MM.1S (cell line): ENCODE measurements around the gene EFHD2.
"Not testable (repeated sequence)": the region's sequence is repeated elsewhere in the genome, so short reads cannot be mapped to it uniquely, and the experiment has no call there.

Experiments
- DNase-seq: peaks from one replicate; pipeline ENCODE4 v3.0.0-alpha.2; 2015
- H2AFZ ChIP-seq: fragments of 300-600 bp; sonication (generic); 2 replicates; pipeline ENCODE4 v1.6.0; 2016; ENCODE audit warnings: antibody characterized with exemption, low read length
- H3F3A ChIP-seq: fragments of 300-600 bp; sonication (generic); 2 replicates; pipeline ENCODE4 v1.6.1; 2016; ENCODE audit warnings: mild to moderate bottlenecking, antibody characterized with exemption, low read length, moderate library complexity, mixed read lengths; ENCODE audit not compliant: insufficient read depth
- H3K27ac ChIP-seq: fragments of 300-600 bp; sonication (generic); 2 replicates; pipeline ENCODE4 v1.5.1; 2016; ENCODE audit warnings: mild to moderate bottlenecking, low read length
- H3K27me3 ChIP-seq: fragments of 300-600 bp; sonication (generic); replicated peaks from 2 replicates; pipeline ENCODE4 v1.6.0; 2016; ENCODE audit warnings: low read length; ENCODE audit not compliant: insufficient read depth
- H3K36me3 ChIP-seq: fragments of 300-600 bp; sonication (generic); replicated peaks from 2 replicates; pipeline ENCODE4 v1.6.1; 2016; ENCODE audit warnings: mild to moderate bottlenecking, low read length, mixed read lengths; ENCODE audit not compliant: insufficient read depth
- H3K4me1 ChIP-seq: fragments of 300-600 bp; sonication (generic); 2 replicates; pipeline ENCODE4 v1.6.1; 2016; ENCODE audit warnings: low read length, mixed read lengths
- H3K4me2 ChIP-seq: fragments of 300-600 bp; sonication (generic); 2 replicates; pipeline ENCODE4 v1.6.0; 2016; ENCODE audit warnings: low read depth, low read length
- H3K4me3 ChIP-seq: fragments of 300-600 bp; sonication (generic); 2 replicates; pipeline ENCODE4 v1.5.1; 2016; ENCODE audit warnings: low read length, mixed read lengths
- H3K79me2 ChIP-seq: fragments of 300-600 bp; sonication (generic); 2 replicates; pipeline ENCODE4 v1.6.1; 2016; ENCODE audit warnings: mixed run types, low read length, mixed read lengths
- H3K9ac ChIP-seq: fragments of 300-600 bp; sonication (generic); 2 replicates; pipeline ENCODE4 v1.6.1; 2016; ENCODE audit warnings: low read length, mixed read lengths
- H3K9me2 ChIP-seq: fragments of 300-600 bp; sonication (generic); replicated peaks from 2 replicates; pipeline ENCODE4 v1.6.1; 2016; ENCODE audit warnings: mild to moderate bottlenecking, low read length, mixed read lengths; ENCODE audit not compliant: insufficient read depth
- H3K9me3 ChIP-seq: fragments of 300-600 bp; sonication (generic); replicated peaks from 2 replicates; pipeline ENCODE4 v1.6.1; 2016; ENCODE audit warnings: mild to moderate bottlenecking, low read length, mixed read lengths; ENCODE audit not compliant: insufficient read depth
- H4K20me1 ChIP-seq: fragments of 300-600 bp; sonication (generic); 2 replicates; pipeline ENCODE4 v1.6.1; 2016; ENCODE audit warnings: mild to moderate bottlenecking, low read length, moderate library complexity, mixed read lengths; ENCODE audit not compliant: insufficient read depth
- CTCF ChIP-seq: fragments of 300-600 bp; sonication (generic); IDR thresholded peaks from 2 replicates; pipeline ENCODE4 v1.5.1; 2016; ENCODE audit warnings: antibody characterized with exemption, low read length, mixed read lengths
- EZH2 ChIP-seq: fragments of 300-600 bp; sonication (generic); optimal IDR thresholded peaks from 2 replicates; pipeline ENCODE3; 2017; ENCODE audit warnings: low read depth, mild to moderate bottlenecking, antibody characterized with exemption, low read length, mixed read lengths
- EZH2phosphoT487 ChIP-seq: fragments of 300-600 bp; sonication (generic); IDR thresholded peaks from 2 replicates; pipeline ENCODE4 v1.6.1; 2018; ENCODE audit warnings: antibody characterized with exemption, low read length

The EFHD2 gene

DNA sequence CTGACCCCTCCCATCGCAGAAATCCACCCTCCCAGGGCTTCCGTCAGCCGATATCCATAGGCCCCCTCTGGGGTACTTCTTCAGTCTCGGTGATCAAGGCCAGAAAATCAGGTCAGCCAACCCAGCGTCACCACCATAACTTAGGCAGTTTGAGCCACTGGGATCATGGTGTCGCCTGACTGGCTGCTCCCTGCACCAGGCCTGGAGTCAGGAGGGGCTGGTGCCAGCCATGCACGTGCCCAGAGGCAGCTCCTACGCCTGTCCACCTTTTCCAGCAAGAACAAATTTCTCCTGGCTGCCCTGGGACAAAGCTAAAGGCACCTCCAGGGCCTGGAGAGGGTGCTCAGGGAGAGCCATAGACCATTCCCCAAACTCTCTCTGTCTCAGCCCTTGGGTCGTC lies 23.8 kb downstream of the EFHD2 start:
- no peak overlapping the region for H2AFZ ChIP-seq
- H3K4me1 ChIP-seq = no peaks in the 10 kb centered on the region
- H3K27ac ChIP-seq = no peak overlapping the region
- TF ChIP-seq EZH2phosphoT487 (no peak), CTCF (no peak), EZH2 (no peak)
- H3K9ac ChIP-seq = no peak overlapping the region
- no peak overlapping the region for H3K4me3 ChIP-seq
- H3K36me3 ChIP-seq = no peaks in the 10 kb centered on the region
- no peaks in the 10 kb centered on the region for H3K9me2 ChIP-seq
- H3F3A ChIP-seq = no peaks in the 10 kb centered on the region
- no peaks in the 10 kb centered on the region for H3K79me2 ChIP-seq
- H3K27me3 ChIP-seq = no peaks in the 10 kb centered on the region
- no peak overlapping the region for H3K4me2 ChIP-seq
- no peaks in the 10 kb centered on the region for H3K9me3 ChIP-seq
- H4K20me1 ChIP-seq = no peaks in the 10 kb centered on the region
- DNase-seq = no peak

DNA sequence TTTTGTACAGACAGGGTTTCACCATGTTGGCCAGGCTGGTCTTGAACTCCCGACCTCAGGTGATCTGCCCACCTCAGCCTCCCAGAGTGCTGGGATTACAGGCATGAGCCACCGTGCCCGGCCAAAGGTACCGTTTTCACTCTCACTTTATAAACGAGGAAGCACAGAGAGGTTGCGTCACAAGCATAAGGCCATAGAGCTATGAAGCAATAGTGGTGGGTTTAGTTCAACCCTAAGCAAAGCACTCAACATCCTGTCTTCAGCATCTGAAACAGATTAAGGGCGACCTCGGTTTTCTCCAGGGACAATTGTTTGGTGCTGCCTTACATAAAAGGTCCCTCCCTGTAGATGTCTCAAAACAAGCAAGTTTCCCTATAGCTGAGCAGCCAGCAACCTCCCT lies 25.1 kb downstream of the EFHD2 start:
- not testable (repeated sequence) for H2AFZ ChIP-seq, H3K27me3 ChIP-seq, H3K36me3 ChIP-seq, H3K27ac ChIP-seq, H3K9me3 ChIP-seq, DNase-seq, H3F3A ChIP-seq, H3K4me3 ChIP-seq, H3K79me2 ChIP-seq, H3K9me2 ChIP-seq, H3K4me1 ChIP-seq, H3K4me2 ChIP-seq, H3K9ac ChIP-seq, H4K20me1 ChIP-seq

DNA sequence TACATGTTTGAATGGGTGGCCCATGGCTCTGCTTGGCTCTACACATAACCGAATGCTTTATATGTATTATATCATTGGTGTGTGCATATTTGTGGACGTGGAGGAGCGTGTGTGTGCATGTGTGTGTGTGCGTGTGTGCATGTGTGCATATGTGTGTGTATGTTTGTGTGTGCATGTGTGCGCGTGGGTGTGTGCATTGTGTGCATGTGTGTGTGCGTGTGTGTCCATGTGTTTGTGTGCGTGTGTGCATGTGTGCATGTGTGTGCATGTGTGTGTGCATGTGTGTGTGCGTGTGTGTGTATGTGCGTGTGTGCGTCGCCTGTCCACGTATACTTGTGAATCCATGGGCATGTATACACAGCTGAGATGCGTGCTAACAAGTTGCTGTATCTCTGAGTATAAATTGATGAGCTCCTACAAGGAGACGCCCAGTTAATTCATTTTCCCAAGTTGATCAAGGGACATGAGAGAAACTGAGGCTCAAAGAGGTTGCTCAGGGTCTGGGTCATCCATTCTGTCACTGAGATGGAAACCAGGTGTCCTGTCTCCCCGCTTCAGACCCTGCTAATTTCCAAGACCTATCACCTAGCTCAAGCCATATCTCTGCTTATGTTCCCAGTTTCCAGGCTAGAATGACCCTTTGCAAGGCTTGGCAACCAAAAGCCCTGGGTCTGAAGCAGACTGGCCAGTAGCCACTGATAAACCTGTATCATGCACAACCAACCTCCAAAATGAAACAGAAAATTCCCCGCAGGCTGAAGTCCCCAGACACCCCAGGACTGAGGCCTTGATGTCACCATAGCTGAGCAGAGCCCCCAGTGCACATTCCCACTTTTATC lies 25.8 kb downstream of the EFHD2 start:
- Histone ChIP-seq H3K79me2 (no peaks in the 10 kb centered on the region), H3K27ac (no peak overlapping the region), H3K9me3 (no peaks in the 10 kb centered on the region), H3K4me3 (no peak overlapping the region), H3K27me3 (no peaks in the 10 kb centered on the region), H3K9me2 (no peaks in the 10 kb centered on the region), H2AFZ (no peak overlapping the region), H4K20me1 (no peaks in the 10 kb centered on the region), H3K4me1 (no peaks in the 10 kb centered on the region), H3F3A (no peaks in the 10 kb centered on the region), H3K4me2 (no peak overlapping the region), H3K9ac (no peak overlapping the region), H3K36me3 (no peaks in the 10 kb centered on the region)
- DNase-seq = no peak
- TF ChIP-seq EZH2 (no peak), EZH2phosphoT487 (no peak), CTCF (no peak)

GRCh38 chr1:15436881-15437442 lies 27.3 kb downstream of the EFHD2 start:
- Histone ChIP-seq H3K4me2 (no peak overlapping the region), H3K36me3 (no peaks in the 10 kb centered on the region), H2AFZ (no peak overlapping the region), H3K4me3 (no peak overlapping the region), H3K9ac (no peak overlapping the region), H3K27ac (no peak overlapping the region), H4K20me1 (no peaks in the 10 kb centered on the region), H3K4me1 (no peaks in the 10 kb centered on the region), H3K9me2 (no peaks in the 10 kb centered on the region), H3K9me3 (no peaks in the 10 kb centered on the region), H3K79me2 (no peaks in the 10 kb centered on the region), H3K27me3 (no peaks in the 10 kb centered on the region), H3F3A (no peaks in the 10 kb centered on the region)
- no peak for TF ChIP-seq EZH2
- no peak for TF ChIP-seq CTCF
- no peak for TF ChIP-seq EZH2phosphoT487
- no peak for DNase-seq
